ENCODE data around the gene CDKN1A.
"Not testable (repeated sequence)": the region's sequence is repeated elsewhere in the genome, so short reads cannot be mapped to it uniquely, and the experiment has no call there.

Gene CDKN1A

GRCh38 chr6:36699348-36699747 lies 20.8 kb downstream of the CDKN1A start:
- no peak for DNase-seq

- DNase-seq, result no peak
Observed at GRCh38 chr6:36700071-36700812, 21.7 kb downstream of the CDKN1A start.

GRCh38 chr6:36700831-36701230 lies 22.3 kb downstream of the CDKN1A start:
- DNase-seq, result no peak

- DNase-seq, result no peak
Observed at GRCh38 chr6:36701401-36701991, 23.0 kb downstream of the CDKN1A start.

GRCh38 chr6:36702656-36703055 lies 24.1 kb downstream of the CDKN1A start:
- DNase-seq, result no peak

GRCh38 chr6:36703081-36703606 lies 24.6 kb downstream of the CDKN1A start:
- DNase-seq, result no peak

GRCh38 chr6:36703982-36704381 lies 25.5 kb downstream of the CDKN1A start:
- DNase-seq, result no peak

- not testable (repeated sequence) for DNase-seq
Observed at GRCh38 chr6:36704961-36705577, 26.6 kb downstream of the CDKN1A start.

GRCh38 chr6:36706339-36706738 lies 27.8 kb downstream of the CDKN1A start:
- no peak for DNase-seq

GRCh38 chr6:36712816-36713215 lies 34.3 kb downstream of the CDKN1A start:
- DNase-seq, result no peak

- DNase-seq, result no peak
Observed at GRCh38 chr6:36713846-36714245, 35.3 kb downstream of the CDKN1A start.

- DNase-seq, result no peak
Observed at GRCh38 chr6:36714511-36714910, 36.0 kb downstream of the CDKN1A start.

- no peak for DNase-seq
Observed at GRCh38 chr6:36715469-36715868, 37.0 kb downstream of the CDKN1A start.

GRCh38 chr6:36716476-36717093 lies 38.1 kb downstream of the CDKN1A start:
- DNase-seq, result no peak

GRCh38 chr6:36717231-36717825 lies 38.8 kb downstream of the CDKN1A start:
- DNase-seq, result no peak

GRCh38 chr6:36717871-36718540 lies 39.5 kb downstream of the CDKN1A start:
- no peak for DNase-seq

GRCh38 chr6:36718560-36718959 lies 40.0 kb downstream of the CDKN1A start:
- DNase-seq, result no peak

- DNase-seq, result no peak
Observed at GRCh38 chr6:36719126-36719525, 40.6 kb downstream of the CDKN1A start.

- no peak for DNase-seq
Observed at GRCh38 chr6:36720251-36721141, 42.0 kb downstream of the CDKN1A start.

- no peak for DNase-seq
Observed at GRCh38 chr6:36721369-36722140, 43.0 kb downstream of the CDKN1A start.

GRCh38 chr6:36722365-36722764 lies 43.9 kb downstream of the CDKN1A start:
- DNase-seq, result no peak
